GM12878 (cell line): ENCODE measurements around the gene SMC3. TPM values are rescaled to one million over a fixed set of nuclear protein-coding genes. Genes with fewer than 3 reads are reported as not detected.

Experiments
- ATAC-seq: fragments of 200-7000 bp; cut with Tn5 transposase; 3 replicates; pipeline ENCODE4 v1.9.1; 2020; ENCODE audit warnings: mild to moderate bottlenecking, moderate library complexity
- BruUV-seq: library from RNA; stranded (reverse); fragments of 400-500 nt; replicated peaks from 2 replicates; lab custom pipeline; 2021; lab: Mats Ljungman, UMichigan
- CTCF ChIA-PET: fragments of 300-600 bp; sonication (Branson Sonifier 250); formaldehyde crosslinking; extraction: SDS; loops from one replicate; lab custom pipeline; 2021; ENCODE audit warnings: inconsistent platforms; lab: Yijun Ruan, JAX
- POLR2A ChIA-PET: fragments of 350-600 bp; formaldehyde crosslinking; extraction: SDS; loops from one replicate; lab custom pipeline; 2021; ENCODE audit warnings: inconsistent platforms; lab: Charles Lee
- RAD21 ChIA-PET: fragments of 300-600 bp; sonication (Branson Sonifier 250); formaldehyde crosslinking; loops from one replicate; lab custom pipeline; 2023; ENCODE audit warnings: antibody characterized with exemption; ENCODE audit not compliant: unreplicated experiment; lab: Charles Lee
- SMC1A ChIA-PET: fragments of 300-600 bp; sonication (Branson Sonifier 250); formaldehyde crosslinking; loops from one replicate; lab custom pipeline; 2023; ENCODE audit not compliant: unreplicated experiment, uncharacterized antibody; lab: Charles Lee
- DNase-seq: peaks from one replicate; pipeline ENCODE4 v3.0.0-alpha.2; 2011; ENCODE audit warnings: low read depth, low spot score
- FAIRE-seq: peaks from 3 replicates; lab custom pipeline; 2011; peaks lifted over from hg19 to GRCh38; lab: Jason Lieb, UNC
- H2AFZ ChIP-seq: 2 replicates; pipeline ENCODE4 v1.6.0; 2011; ENCODE audit warnings: low read depth, low read length, control low read depth; ENCODE audit not compliant: control insufficient read depth
- H3K27ac ChIP-seq: 2 replicates; pipeline ENCODE4 v1.5.1; 2011; ENCODE audit warnings: control low read depth; ENCODE audit not compliant: control insufficient read depth, insufficient read depth
- H3K27me3 ChIP-seq, 2 experiments: replicated peaks in 1 of 2; 2 replicates each; pipeline versions ENCODE4 v1.6.0 to v1.6.1; 2011; ENCODE audit warnings: low read length in 1 of 2; ENCODE audit not compliant: control insufficient read depth in 2 of 2, insufficient read depth in 2 of 2
- H3K36me3 ChIP-seq, 2 experiments: 2 replicates each; pipeline ENCODE4 v1.5.1; 2011; ENCODE audit warnings: low read length in 1 of 2; ENCODE audit not compliant: control insufficient read depth in 2 of 2, insufficient read depth in 2 of 2
- H3K4me1 ChIP-seq: 2 replicates; pipeline ENCODE4 v1.6.1; 2011; ENCODE audit warnings: mild to moderate bottlenecking, low read length, moderate library complexity, mixed read lengths; ENCODE audit not compliant: control insufficient read depth, insufficient read depth
- H3K4me2 ChIP-seq: 2 replicates; pipeline ENCODE4 v1.6.0; 2011; ENCODE audit warnings: control low read depth; ENCODE audit not compliant: control insufficient read depth, insufficient read depth
- H3K4me3 ChIP-seq: fragments of 200-600 bp; sonication (generic); 2 replicates; pipeline ENCODE4 v1.5.1; 2016
- H3K79me2 ChIP-seq: 2 replicates; pipeline ENCODE4 v1.6.0; 2011; ENCODE audit warnings: low read length; ENCODE audit not compliant: control insufficient read depth, insufficient read depth
- H3K9ac ChIP-seq: 2 replicates; pipeline ENCODE4 v1.8.0; 2011; ENCODE audit warnings: low read length, control low read depth, mixed read lengths; ENCODE audit not compliant: control insufficient read depth, insufficient read depth
- H3K9me3 ChIP-seq: replicated peaks from 3 replicates; pipeline ENCODE4 v1.5.1; 2011; ENCODE audit warnings: mild to moderate bottlenecking, low read length; ENCODE audit not compliant: control insufficient read depth, insufficient read depth
- H4K20me1 ChIP-seq: 2 replicates; pipeline ENCODE4 v1.6.0; 2011; ENCODE audit not compliant: control insufficient read depth, insufficient read depth
- CREM ChIP-seq: IDR thresholded peaks from 2 replicates; pipeline ENCODE4 v1.6.1; 2014; ENCODE audit warnings: antibody characterized with exemption, low read depth
- MTA2 ChIP-seq: fragments of 450-650 bp; IDR thresholded peaks from 2 replicates; pipeline ENCODE4 v1.6.1; 2016; ENCODE audit warnings: low read depth, mild to moderate bottlenecking, moderate library complexity
- STAT1 ChIP-seq: fragments of 450-650 bp; conservative IDR thresholded peaks from 2 replicates; pipeline ENCODE4 v1.6.1; 2014; ENCODE audit warnings: antibody characterized with exemption, mild to moderate bottlenecking
- TARDBP ChIP-seq: IDR thresholded peaks from 2 replicates; pipeline ENCODE4 v1.6.1; 2016; ENCODE audit warnings: borderline replicate concordance
- WRNIP1 ChIP-seq: IDR thresholded peaks from 2 replicates; pipeline ENCODE4 v1.6.1; 2011; ENCODE audit warnings: low read depth, low read length, improper control_type of control experiment, borderline replicate concordance
- WGBS: methylation state at CpG from one replicate; pipeline ENCODE4 v1.1.6; 2016; ENCODE audit warnings: low lambda C conversion rate; ENCODE audit not compliant: insufficient replicate concordance, insufficient coverage; ENCODE audit errors: missing lambda C conversion rate; 5-methylcytosine and 5-hydroxymethylcytosine counted together
- in situ Hi-C: fragments of 300-500 bp; cut with MboI; formaldehyde crosslinking; loops from 9 replicates; pipeline ENCODE4 v1.14.3; 2018; ENCODE audit warnings: mixed read lengths
- intact Hi-C: fragments of 100-400 bp; cut with micrococcal nuclease; formaldehyde crosslinking; loops from one replicate; pipeline ENCODE4 v1.14.2; 2022; ENCODE audit not compliant: unreplicated experiment
- polyA plus RNA-seq, 11 experiments: library from polyadenylated mRNA; depleted of rRNA in 4 of 11; unstranded in 6 of 11; stranded (reverse) in 5 of 11; fragments of >200 nt; fragmentation: Nextera tagmentation in 4 of 11; fragmentation: Illumina TruSeq in 1 of 11; extraction: Ambion mirVana in 4 of 11; extraction: Trizol in 1 of 11; gene quantifications; 1 replicate in 1 of 11; 2 replicates in 10 of 11; pipeline versions ENCODE4 v1.2.1 to v1.2.3, GENCODE V29; 2011 to 2016; ENCODE audit warnings: inconsistent platforms in 2 of 11, missing spikeins in 2 of 11, low read depth in 1 of 11
- total RNA-seq, 4 experiments: library from RNA; depleted of rRNA in 3 of 4; stranded (reverse); fragments of >200 nt in 3 of 4; fragmentation: Illumina TruSeq in 1 of 4; extraction: Trizol in 1 of 4; gene quantifications; 2 replicates each; pipeline versions ENCODE4 v1.2.1 to v1.2.3, GENCODE V29; 2013 to 2021
- TF ChIP-seq, protein P1 (sequence below): IDR thresholded peaks from 2 replicates; pipeline ENCODE4 v1.6.1; 2012; ENCODE audit warnings: low read length, inconsistent platforms
- TF ChIP-seq, protein P2 (sequence below): fragments of 450-650 bp; formaldehyde crosslinking; IDR thresholded peaks from 2 replicates; pipeline ENCODE4 v1.4.0; 2022; ENCODE audit warnings: mild to moderate bottlenecking, moderate library complexity

The SMC3 gene
- total and polyA plus RNA-seq, 10 of the 15 experiments (the other 5 are each of a cell fraction or from before 2014, with no cell fraction given) = 30.4 to 123 (median 48.3) TPM

DNA sequence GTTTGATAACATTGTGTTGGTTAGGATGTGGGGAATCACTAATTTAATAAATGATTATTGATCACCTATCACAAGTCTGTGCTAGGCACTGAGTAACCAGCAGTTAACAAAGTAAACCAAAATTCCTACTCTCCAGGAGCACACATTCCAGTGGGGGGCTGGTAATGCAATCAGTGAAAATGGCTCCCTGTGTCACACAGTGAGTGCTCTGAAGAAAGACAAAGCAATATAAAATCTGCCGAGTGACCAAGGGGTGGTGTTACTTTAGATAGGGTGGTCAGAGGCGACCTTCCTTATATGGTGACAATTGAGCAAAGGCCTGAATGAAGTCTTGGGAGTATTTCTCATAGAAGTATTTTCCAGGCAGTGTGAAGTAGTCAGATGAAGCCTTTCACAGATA lies 13.6 kb upstream of the SMC3 start:
- Histone ChIP-seq H3K27me3 (peaks cover 0 to 2% of the 10 kb centered on the region in 2 experiments; a peak in 1 of 4 replicates), H3K4me3 (no peak overlapping the region), H3K27ac (no peak overlapping the region), H3K4me2 (no peak overlapping the region)
- no peak for FAIRE-seq
- TF ChIP-seq STAT1 (no peak), CREM (no peak)
- TF ChIP-seq, all 136 proteins: peak for 0
- Histone ChIP-seq H3K79me2 (no peaks in the 10 kb centered on the region), H2AFZ (no peak overlapping the region), H3K4me1 (no peaks in the 10 kb centered on the region), H3K9ac (no peak overlapping the region), H3K9me3 (no peaks in the 10 kb centered on the region), H4K20me1 (no peaks in the 10 kb centered on the region), H3K36me3 (no peaks in the 10 kb centered on the region)
- ChIA-PET RAD21 (no interaction called here), POLR2A (no interaction called here), CTCF (interaction anchor here (1.4 kb wide), 1 partner anchor 9 kb away, joined by 4 read pairs; no protein-coding TSS in a partner anchor), SMC1A (interaction anchor here (0.6 to 1.5 kb wide), 2 partner anchors 48 to 1105 kb away, joined by 4 read pairs; no protein-coding TSS in a partner anchor)
- WGBS = 25% methylated on average over 2 of the region's 2 CpGs
- in situ Hi-C loops = loop anchor here (10.0 kb wide), 1 partner anchor 419 kb away; no protein-coding TSS in a partner anchor
- ATAC-seq = no peak
- no TSS peak for BruUV-seq
- intact Hi-C loops = loop anchor here (10.0 kb wide), 1 partner anchor 1761 kb away; no protein-coding TSS in a partner anchor
- no peak for DNase-seq

DNA sequence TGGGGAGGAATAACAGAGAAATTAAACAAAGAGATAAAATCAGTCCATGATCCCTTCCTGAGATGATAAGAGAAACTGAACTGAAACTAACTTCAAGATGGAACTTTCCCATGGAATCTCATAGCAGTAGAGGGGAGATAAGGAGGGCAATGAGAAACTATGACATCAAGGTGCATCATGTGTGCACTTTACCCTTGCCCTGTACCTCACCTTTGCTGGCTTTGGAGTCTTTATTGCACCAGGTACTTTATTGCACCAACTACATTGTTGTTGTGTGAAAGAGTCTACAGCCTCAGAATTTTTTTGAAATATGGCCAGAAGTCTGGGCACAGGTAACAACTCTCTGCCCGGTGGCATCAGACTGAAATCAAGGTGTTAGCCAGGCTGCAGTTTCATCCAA lies 11.2 kb upstream of the SMC3 start:
- Histone ChIP-seq H3K79me2 (no peaks in the 10 kb centered on the region), H3K36me3 (no peaks in the 10 kb centered on the region), H3K27me3 (peaks cover 0 to 2% of the 10 kb centered on the region in 2 experiments; a peak in 1 of 4 replicates), H3K9ac (no peak overlapping the region), H3K4me3 (no peak overlapping the region), H3K9me3 (no peaks in the 10 kb centered on the region; the same call in 2 of the 3 replicates), H4K20me1 (no peaks in the 10 kb centered on the region), H3K27ac (no peak overlapping the region), H2AFZ (no peak overlapping the region), H3K4me1 (no peaks in the 10 kb centered on the region), H3K4me2 (no peak overlapping the region)
- RAD21 ChIA-PET = no interaction called here
- no peak for FAIRE-seq
- DNase-seq = no peak
- in situ Hi-C loops (loop anchor here (10.0 kb wide), 1 partner anchor 421 kb away; no protein-coding TSS in a partner anchor), intact Hi-C loops (loop anchor here (2.0 to 10.0 kb wide), 2 partner anchors 45 to 1759 kb away; no protein-coding TSS in a partner anchor)
- TF ChIP-seq MTA2 (no peak), WRNIP1 (no peak), TARDBP (no peak)
- TF ChIP-seq, protein P1, sequence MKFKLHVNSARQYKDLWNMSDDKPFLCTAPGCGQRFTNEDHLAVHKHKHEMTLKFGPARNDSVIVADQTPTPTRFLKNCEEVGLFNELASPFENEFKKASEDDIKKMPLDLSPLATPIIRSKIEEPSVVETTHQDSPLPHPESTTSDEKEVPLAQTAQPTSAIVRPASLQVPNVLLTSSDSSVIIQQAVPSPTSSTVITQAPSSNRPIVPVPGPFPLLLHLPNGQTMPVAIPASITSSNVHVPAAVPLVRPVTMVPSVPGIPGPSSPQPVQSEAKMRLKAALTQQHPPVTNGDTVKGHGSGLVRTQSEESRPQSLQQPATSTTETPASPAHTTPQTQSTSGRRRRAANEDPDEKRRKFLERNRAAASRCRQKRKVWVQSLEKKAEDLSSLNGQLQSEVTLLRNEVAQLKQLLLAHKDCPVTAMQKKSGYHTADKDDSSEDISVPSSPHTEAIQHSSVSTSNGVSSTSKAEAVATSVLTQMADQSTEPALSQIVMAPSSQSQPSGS = no peak
- TF ChIP-seq, protein P2, sequence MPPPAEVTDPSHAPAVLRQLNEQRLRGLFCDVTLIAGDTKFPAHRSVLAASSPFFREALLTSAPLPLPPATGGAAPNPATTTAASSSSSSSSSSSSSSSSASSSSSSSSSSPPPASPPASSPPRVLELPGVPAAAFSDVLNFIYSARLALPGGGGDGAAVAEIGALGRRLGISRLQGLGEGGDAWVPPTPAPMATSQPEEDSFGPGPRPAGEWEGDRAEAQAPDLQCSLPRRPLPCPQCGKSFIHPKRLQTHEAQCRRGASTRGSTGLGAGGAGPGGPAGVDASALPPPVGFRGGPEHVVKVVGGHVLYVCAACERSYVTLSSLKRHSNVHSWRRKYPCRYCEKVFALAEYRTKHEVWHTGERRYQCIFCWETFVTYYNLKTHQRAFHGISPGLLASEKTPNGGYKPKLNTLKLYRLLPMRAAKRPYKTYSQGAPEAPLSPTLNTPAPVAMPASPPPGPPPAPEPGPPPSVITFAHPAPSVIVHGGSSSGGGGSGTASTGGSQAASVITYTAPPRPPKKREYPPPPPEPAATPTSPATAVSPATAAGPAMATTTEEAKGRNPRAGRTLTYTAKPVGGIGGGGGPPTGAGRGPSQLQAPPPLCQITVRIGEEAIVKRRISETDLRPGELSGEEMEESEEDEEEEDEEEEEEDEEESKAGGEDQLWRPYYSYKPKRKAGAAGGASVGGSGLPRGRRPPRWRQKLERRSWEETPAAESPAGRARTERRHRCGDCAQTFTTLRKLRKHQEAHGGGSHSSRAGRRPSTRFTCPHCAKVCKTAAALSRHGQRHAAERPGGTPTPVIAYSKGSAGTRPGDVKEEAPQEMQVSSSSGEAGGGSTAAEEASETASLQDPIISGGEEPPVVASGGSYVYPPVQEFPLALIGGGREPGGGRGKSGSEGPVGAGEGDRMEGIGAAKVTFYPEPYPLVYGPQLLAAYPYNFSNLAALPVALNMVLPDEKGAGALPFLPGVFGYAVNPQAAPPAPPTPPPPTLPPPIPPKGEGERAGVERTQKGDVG (CRISPR knock-in tag) = no peak
- SMC1A ChIA-PET = no interaction called here
- BruUV-seq = no TSS peak
- POLR2A ChIA-PET = no interaction called here
- no peak for ATAC-seq
- WGBS = 82% methylated on average over 1 of the region's 1 CpG
- CTCF ChIA-PET = no interaction called here
